Astrocyte of the spinal cord (primary cell): Measurements from ENCODE around the gene FZD1.

Experiments used
- DNase-seq: peaks from one replicate; pipeline ENCODE4 v3.0.0; 2011; ENCODE audit warnings: low read depth, low spot score
- H3K4me3 ChIP-seq: 2 replicates; pipeline ENCODE4 v1.5.1; 2011; ENCODE audit warnings: low read depth, mild to moderate bottlenecking, low read length, moderate library complexity
- CTCF ChIP-seq: IDR thresholded peaks from 2 replicates; pipeline ENCODE4 v1.5.1; 2012; ENCODE audit warnings: low read depth, mild to moderate bottlenecking, low read length, inconsistent platforms
- in situ Hi-C: cut with HindIII; loops from 2 replicates; pipeline ENCODE4 v1.10.0; 2017; ENCODE audit warnings: low sequenced_read_pairs

The FZD1 gene

GRCh38 chr7:91270372-91270771, 6.1 kb downstream of the FZD1 start:
- no peak overlapping the region for H3K4me3 ChIP-seq
- TF ChIP-seq CTCF, result no peak
- DNase-seq, result no peak
- in situ Hi-C loops, result no loop called here

GRCh38 chr7:91276909-91277308, 12.7 kb downstream of the FZD1 start:
- TF ChIP-seq CTCF, result no peak
- in situ Hi-C loops, result no loop called here
- H3K4me3 ChIP-seq, result no peak overlapping the region
- DNase-seq, result no peak

- TF ChIP-seq CTCF, result no peak
- in situ Hi-C loops, result no loop called here
- H3K4me3 ChIP-seq, result no peak overlapping the region
- DNase-seq, result no peak
Measured at GRCh38 chr7:91280185-91280584, 16.0 kb downstream of the FZD1 start.

- no peak for TF ChIP-seq CTCF
- DNase-seq, result no peak
- no peak overlapping the region for H3K4me3 ChIP-seq
- in situ Hi-C loops, result no loop called here
Measured at GRCh38 chr7:91280604-91281003, 16.4 kb downstream of the FZD1 start.

GRCh38 chr7:91285696-91286355, 21.6 kb downstream of the FZD1 start:
- H3K4me3 ChIP-seq, result no peak overlapping the region
- peak; percentile 31 for DNase-seq
- in situ Hi-C loops, result no loop called here
- no peak for TF ChIP-seq CTCF

GRCh38 chr7:91286432-91286831, 22.2 kb downstream of the FZD1 start:
- H3K4me3 ChIP-seq, result no peak overlapping the region
- DNase-seq, result no peak
- in situ Hi-C loops, result no loop called here
- no peak for TF ChIP-seq CTCF
